ENCODE data around the gene PCDHGB7. TPM values are rescaled to one million over a fixed set of nuclear protein-coding genes. Genes with fewer than 3 reads are reported as not detected.

The PCDHGB7 gene
- total RNA-seq, 1 experiment from 2014 or later, result 0.54 TPM

DNA sequence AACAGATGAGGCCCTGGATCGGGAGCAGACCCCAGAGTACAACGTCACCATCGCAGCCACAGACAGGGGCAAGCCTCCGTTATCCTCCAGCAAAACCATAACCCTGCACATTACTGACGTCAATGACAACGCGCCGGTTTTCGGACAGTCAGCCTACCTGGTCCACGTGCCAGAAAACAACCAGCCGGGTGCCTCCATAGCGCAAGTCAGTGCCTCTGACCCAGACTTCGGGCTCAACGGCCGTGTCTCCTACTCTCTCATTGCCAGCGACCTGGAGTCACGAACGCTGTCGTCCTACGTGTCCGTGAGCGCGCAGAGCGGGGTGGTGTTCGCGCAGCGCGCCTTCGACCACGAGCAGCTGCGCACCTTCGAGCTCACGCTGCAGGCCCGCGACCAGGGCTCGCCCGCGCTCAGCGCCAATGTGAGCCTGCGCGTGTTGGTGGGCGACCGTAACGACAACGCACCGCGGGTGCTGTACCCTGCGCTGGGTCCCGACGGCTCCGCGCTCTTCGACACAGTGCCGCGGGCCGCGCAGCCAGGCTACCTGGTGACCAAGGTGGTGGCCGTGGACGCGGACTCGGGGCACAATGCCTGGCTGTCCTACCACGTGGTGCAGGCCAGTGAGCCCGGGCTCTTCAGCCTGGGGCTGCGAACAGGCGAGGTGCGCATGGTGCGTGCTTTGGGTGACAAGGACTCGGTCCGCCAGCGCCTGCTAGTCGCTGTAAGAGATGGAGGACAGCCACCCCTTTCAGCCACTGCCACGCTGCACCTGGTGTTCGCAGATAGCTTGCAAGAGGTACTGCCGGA is 1.8 kb downstream of the PCDHGB7 start:
- ATAC-seq (no peak), DNase-seq (ENCODE audit: low read depth, low spot score) (no peak)
- Histone ChIP-seq H3K9me3 (ENCODE audit: control insufficient read depth in 1 of 2, insufficient read depth in 1 of 2, low read depth in 1 of 2, low read length in 2 of 2) (peaks cover 4 to 22% of the 10 kb centered on the region in 2 experiments; a peak in 2 of 4 replicates), H2AFZ (ENCODE audit: low read depth, low read length, poor library complexity, severe bottlenecking) (no peak overlapping the region), H3K9me2 (ENCODE audit: insufficient read depth) (no peaks in the 10 kb centered on the region), H3K36me3 (ENCODE audit: control insufficient read depth in 1 of 2, insufficient read depth in 2 of 2, low read length in 2 of 2) (no peaks in the 10 kb centered on the region), H3K9ac (ENCODE audit: low read length) (no peak overlapping the region), H3K4me3 (replicated peaks in 1 of 2; ENCODE audit: low read depth in 1 of 2, low read length in 2 of 2) (no peak overlapping the region), H3K4me2 (ENCODE audit: low read length) (no peak overlapping the region), H3K27ac (ENCODE audit: low read depth, low read length) (no peak overlapping the region), H3K4me1 (ENCODE audit: control insufficient read depth in 1 of 2, insufficient read depth in 2 of 2, low read length in 2 of 2) (no peaks in the 10 kb centered on the region), H3K79me2 (ENCODE audit: insufficient read depth, low read length) (no peaks in the 10 kb centered on the region), H4K20me1 (ENCODE audit: insufficient read depth) (no peaks in the 10 kb centered on the region), H3K27me3 (ENCODE audit: insufficient read depth, low read length) (no peaks in the 10 kb centered on the region)
- intact Hi-C loops (cut with micrococcal nuclease), result no loop called here
- POLR2A ChIA-PET, result no interaction called here
- CTCF ChIA-PET, result no interaction called here
- TF ChIP-seq SRF (IDR thresholded peaks at IDR 0.05; ENCODE audit: low read depth), result no peak
- TF ChIP-seq, protein P1, sequence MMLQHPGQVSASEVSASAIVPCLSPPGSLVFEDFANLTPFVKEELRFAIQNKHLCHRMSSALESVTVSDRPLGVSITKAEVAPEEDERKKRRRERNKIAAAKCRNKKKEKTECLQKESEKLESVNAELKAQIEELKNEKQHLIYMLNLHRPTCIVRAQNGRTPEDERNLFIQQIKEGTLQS (IDR thresholded peaks at IDR 0.05), result no peak
- TF ChIP-seq ZBTB33 (IDR thresholded peaks at IDR 0.05; ENCODE audit: extremely low read depth, insufficient replicate concordance, low read length), result no peak
- no peak for TF ChIP-seq POLR2A (IDR thresholded peaks at IDR 0.05; ENCODE audit: borderline replicate concordance, extremely low read depth, insufficient read depth, insufficient read length)
- no peak for TF ChIP-seq ZFX (IDR thresholded peaks at IDR 0.05)
- no peak for TF ChIP-seq ELF1 (IDR thresholded peaks at IDR 0.05; ENCODE audit: borderline replicate concordance, low read depth)
- TF ChIP-seq POLR2AphosphoS5 (IDR thresholded peaks at IDR 0.05; ENCODE audit: low read depth, low read length), result no peak
- no peak for TF ChIP-seq EZH2 (IDR thresholded peaks at IDR 0.05)
- RAD21 ChIA-PET (ENCODE audit: low non-redundant PET in 1 of 2, low total read pairs in 2 of 2, uncharacterized antibody in 2 of 2, unreplicated experiment in 2 of 2), result no interaction called here
- BruUV-seq (replicated peaks), result no TSS peak
